K562 (cell line): Measurements from ENCODE around the gene ATRNL1. TPM values are rescaled to one million over a fixed set of nuclear protein-coding genes. Genes with fewer than 3 reads are reported as not detected.

Source experiments
- MECOM ChIP-seq: fragments of 250-450 bp; sonication (Bioruptor Pico); IDR thresholded peaks from 2 replicates; pipeline ENCODE4 v1.8.0; 2022; ENCODE audit warnings: inconsistent platforms
- MTA1 ChIP-seq: fragments of 450-650 bp; IDR thresholded peaks from 2 replicates; pipeline ENCODE4 v1.6.1; 2017; ENCODE audit warnings: borderline replicate concordance
- MTF1 ChIP-seq: fragments of 250-450 bp; sonication (Bioruptor Pico); IDR thresholded peaks from 2 replicates; pipeline ENCODE4 v1.9.0; 2021; ENCODE audit warnings: moderate library complexity, mild to moderate bottlenecking, inconsistent platforms, borderline replicate concordance
- NR4A1 ChIP-seq, 2 experiments: fragments of 250-450 bp in 1 of 2; fragments of 450-650 bp in 1 of 2; sonication (Bioruptor Pico) in 1 of 2; IDR thresholded peaks; 2 replicates each; pipeline versions ENCODE4 v1.4.0 to v1.6.1; 2016 to 2020; ENCODE audit warnings: mild to moderate bottlenecking in 2 of 2, missing compliant biosample characterization in 1 of 2, missing genetic modification characterization in 1 of 2, moderate library complexity in 1 of 2
- RFX7 ChIP-seq: fragments of 250-450 bp; sonication (Bioruptor Pico); IDR thresholded peaks from 2 replicates; pipeline ENCODE4 v1.5.1; 2021; ENCODE audit warnings: mild to moderate bottlenecking
- SMAD2 ChIP-seq: fragments of 150-350 bp; IDR thresholded peaks from 2 replicates; pipeline ENCODE4 v1.6.1; 2014; ENCODE audit warnings: low read depth, mild to moderate bottlenecking, low read length
- SRF ChIP-seq, 2 experiments: fragments of 250-450, 450-650 bp in 1 of 2; sonication (Bioruptor Pico) in 1 of 2; sonication (generic) in 1 of 2; formaldehyde crosslinking; IDR thresholded peaks; 2 replicates each; pipeline versions ENCODE4 v1.5.0 to v1.5.1; 2020 to 2022; ENCODE audit warnings: mild to moderate bottlenecking in 1 of 2, missing genetic modification reagents in 1 of 2
- SRSF7 ChIP-seq: fragments of 200-400 bp; formaldehyde crosslinking; optimal IDR thresholded peaks from 2 replicates; pipeline ENCODE3; 2017; ENCODE audit warnings: mild to moderate bottlenecking, low read depth, low read length
- ZC3H8 ChIP-seq: fragments of 450-650 bp; IDR thresholded peaks from 2 replicates; pipeline ENCODE4 v1.6.1; 2017
- ZFP30 ChIP-seq: fragments of 250-450 bp; sonication (Bioruptor Pico); IDR thresholded peaks from 2 replicates; pipeline ENCODE4 v1.8.0; 2022; ENCODE audit warnings: moderate library complexity, mild to moderate bottlenecking, inconsistent platforms, borderline replicate concordance
- ZFPM2 ChIP-seq: fragments of 250-450 bp; sonication (Bioruptor Pico); IDR thresholded peaks from 2 replicates; pipeline ENCODE4 v1.5.1; 2022; ENCODE audit warnings: mild to moderate bottlenecking
- ZNF175 ChIP-seq: fragments of 200-800 bp; sonication (Bioruptor generic); IDR thresholded peaks from 2 replicates; pipeline ENCODE4 v1.6.1; 2016; ENCODE audit warnings: low read depth, mild to moderate bottlenecking, missing genetic modification characterization, missing compliant biosample characterization
- ZNF239 ChIP-seq: fragments of 250-450 bp; sonication (Bioruptor Pico); IDR thresholded peaks from 2 replicates; pipeline ENCODE4 v1.4.0; 2020; ENCODE audit warnings: mild to moderate bottlenecking
- ZNF639 ChIP-seq, 2 experiments: fragments of 200-800 bp in 1 of 2; sonication (Bioruptor generic) in 1 of 2; sonication (generic) in 1 of 2; formaldehyde crosslinking in 1 of 2; IDR thresholded peaks in 1 of 2; conservative IDR thresholded peaks in 1 of 2; 2 replicates each; pipeline versions ENCODE4 v1.5.0 to v1.6.1; 2016 to 2020; ENCODE audit warnings: missing compliant biosample characterization in 1 of 2, missing genetic modification characterization in 1 of 2, missing genetic modification reagents in 1 of 2
- ZNF79 ChIP-seq: fragments of 250-450 bp; sonication (Bioruptor Pico); IDR thresholded peaks from 2 replicates; pipeline ENCODE4 v1.4.0; 2020; ENCODE audit warnings: low read depth, mild to moderate bottlenecking, moderate library complexity
- polyA plus RNA-seq, 8 experiments: library from polyadenylated mRNA; depleted of rRNA in 4 of 8; stranded (reverse) in 5 of 8; unstranded in 3 of 8; fragments of >200 nt; fragmentation: Nextera tagmentation in 2 of 8; fragmentation: Illumina TruSeq in 1 of 8; extraction: Ambion mirVana in 2 of 8; extraction: Trizol in 1 of 8; gene quantifications; 2 replicates each; pipeline versions ENCODE4 v1.2.1 to v1.2.3, GENCODE V29; 2011 to 2014; ENCODE audit warnings: inconsistent platforms in 1 of 8, missing spikeins in 1 of 8
- total RNA-seq, 7 experiments: library from RNA; depleted of rRNA in 6 of 7; stranded (reverse); fragments of >200 nt in 6 of 7; fragmentation: Illumina TruSeq in 2 of 7; extraction: Trizol in 2 of 7; gene quantifications; 2 replicates each; pipeline versions ENCODE4 v1.2.1 to v1.2.3, GENCODE V29; 2011 to 2021; ENCODE audit warnings: low replicate concordance in 1 of 7
- TF ChIP-seq, protein P1 (sequence below), 3 experiments: fragments of 200-800 bp in 1 of 3; sonication (Bioruptor generic) in 1 of 3; sonication (generic) in 1 of 3; formaldehyde crosslinking in 1 of 3; IDR thresholded peaks; 2 replicates each; pipeline versions ENCODE4 v1.6.1 to v1.8.0; 2016 to 2022; ENCODE audit warnings: mild to moderate bottlenecking in 2 of 3, missing compliant biosample characterization in 2 of 3, missing genetic modification characterization in 2 of 3, missing genetic modification reagents in 1 of 3

ATRNL1 gene
- total and polyA plus RNA-seq, 9 of the 15 experiments (the other 6 are each of a cell fraction or from before 2014, with no cell fraction given): 0.18 TPM; not detected in 8

DNA sequence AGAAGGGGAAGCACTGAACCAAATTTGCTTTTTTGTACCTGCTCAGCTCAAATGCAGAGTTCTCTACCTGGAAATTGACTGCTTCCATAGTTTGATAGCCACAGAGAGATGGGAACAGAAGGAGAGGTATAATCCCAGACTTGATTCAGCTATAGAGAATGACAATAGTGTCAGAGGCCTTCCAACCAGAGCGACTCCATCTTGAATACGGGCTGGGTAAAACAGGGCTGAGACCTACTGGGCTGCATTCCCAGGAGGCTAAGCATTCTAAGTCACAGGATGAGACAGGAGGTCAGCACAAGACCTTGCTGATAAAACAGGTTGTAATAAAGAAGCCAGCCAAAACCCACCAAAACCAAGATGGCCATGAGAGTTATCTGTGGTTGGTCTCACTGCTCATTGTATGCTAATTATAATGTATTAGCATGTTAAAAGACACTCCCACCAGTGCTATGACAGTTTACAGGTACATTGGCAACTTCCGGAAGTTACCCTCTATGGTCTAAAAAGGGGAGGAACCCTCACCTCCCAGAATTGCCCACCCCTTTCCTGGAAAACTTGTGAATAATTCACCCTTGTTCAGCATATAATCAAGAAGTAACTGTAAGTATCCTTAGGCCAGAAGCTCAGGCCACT is 42.7 kb upstream of the ATRNL1 start (continued):
- TF ChIP-seq ZNF239: peak; percentile 39; the same call in 1 of the 2 replicates
- no peak for TF ChIP-seq ZC3H8
- TF ChIP-seq SMAD2: no peak
- peak; percentile 47; the same call in 1 of the 2 replicates for TF ChIP-seq ZNF79 (CRISPR knock-in tag)
- TF ChIP-seq SRF (CRISPR knock-in tag; IDR thresholded peaks at IDR 0.05): peak in 1 of 2 experiments; percentile 58; a peak in 1 of 4 replicates
- TF ChIP-seq ZNF639 (CRISPR knock-in tag; conservative IDR thresholded peaks at IDR 0.05 in 1 of 2, IDR thresholded peaks at IDR 0.05 in 1 of 2): 0 out of 4 replicates have a peak, but pooled peaks of 1 of the 2 experiments have one; percentile 58
- no peak for TF ChIP-seq RFX7 (CRISPR knock-in tag)
- TF ChIP-seq, protein P1, sequence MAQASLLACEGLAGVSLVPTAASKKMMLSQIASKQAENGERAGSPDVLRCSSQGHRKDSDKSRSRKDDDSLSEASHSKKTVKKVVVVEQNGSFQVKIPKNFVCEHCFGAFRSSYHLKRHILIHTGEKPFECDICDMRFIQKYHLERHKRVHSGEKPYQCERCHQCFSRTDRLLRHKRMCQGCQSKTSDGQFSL (CRISPR knock-in tag; IDR thresholded peaks at IDR 0.05): no peak
- TF ChIP-seq, protein P1 (tag; IDR thresholded peaks at IDR 0.05): peak in 1 of 2 experiments; percentile 77; a peak in 2 of 4 replicates
- TF ChIP-seq NR4A1 (CRISPR knock-in tag; IDR thresholded peaks at IDR 0.05): no peak
- TF ChIP-seq NR4A1 (tag; IDR thresholded peaks at IDR 0.05): 0 out of 2 replicates have a peak, but pooled peaks have one; percentile 40
- TF ChIP-seq ZNF175 (CRISPR knock-in tag): 0 out of 2 replicates have a peak, but pooled peaks have one; percentile 30
- no peak for TF ChIP-seq SRSF7
- TF ChIP-seq ZFPM2 (CRISPR knock-in tag): no peak
- TF ChIP-seq ZFP30 (CRISPR knock-in tag): no peak
- TF ChIP-seq MTF1: no peak
- TF ChIP-seq MECOM (CRISPR knock-in tag): no peak
- TF ChIP-seq MTA1: no peak
